Spleen (tissue), 11 donors: Measurements from ENCODE around the gene DCD. TPM values are rescaled to one million over a fixed set of nuclear protein-coding genes. Genes with fewer than 3 reads are reported as not detected.
A peak's percentile ranks its signal among the peaks of the same experiment; 100 is the strongest.

ENCODE experiments used
- DNase-seq: peaks from one replicate; pipeline ENCODE4 v3.0.0-alpha.2; 2020
- H3K27ac ChIP-seq, 8 donors: fragments of 200-600 bp; sonication (generic) in 7 of 8; 1 replicate in 4 of 8; 2 replicates in 4 of 8; pipeline versions ENCODE4 v1.5.0 to v1.8.0; 2016 to 2021; ENCODE audit warnings: inconsistent platforms in 4 of 8, mild to moderate bottlenecking in 4 of 8, moderate library complexity in 1 of 8
- H3K27me3 ChIP-seq, 7 donors: fragments of 200-600 bp; sonication (generic) in 6 of 7; replicated peaks in 1 of 7; 1 replicate in 4 of 7; 2 replicates in 3 of 7; pipeline versions ENCODE4 v1.5.0 to v1.8.0; 2016 to 2021; ENCODE audit warnings: inconsistent platforms in 3 of 7, mild to moderate bottlenecking in 1 of 7
- H3K36me3 ChIP-seq, 6 donors: fragments of 200-600 bp; sonication (generic) in 5 of 6; 1 replicate in 4 of 6; 2 replicates in 2 of 6; pipeline versions ENCODE4 v1.5.0 to v1.8.0; 2016 to 2021; ENCODE audit warnings: inconsistent platforms in 2 of 6
- H3K4me1 ChIP-seq, 6 donors: fragments of 200-600 bp; sonication (generic) in 5 of 6; 1 replicate in 3 of 6; 2 replicates in 3 of 6; pipeline versions ENCODE4 v1.5.0 to v1.8.0; 2016 to 2021; ENCODE audit warnings: inconsistent platforms in 3 of 6
- H3K4me3 ChIP-seq, 8 donors: fragments of 200-600 bp; sonication (generic) in 7 of 8; 1 replicate in 4 of 8; 2 replicates in 4 of 8; pipeline versions ENCODE4 v1.5.0 to v1.8.0; 2016 to 2021; ENCODE audit warnings: inconsistent platforms in 4 of 8, mild to moderate bottlenecking in 4 of 8, moderate library complexity in 2 of 8
- H3K9me3 ChIP-seq, 8 donors: fragments of 200-600 bp; sonication (generic) in 7 of 8; 1 replicate in 4 of 8; 2 replicates in 4 of 8; pipeline versions ENCODE4 v1.5.0 to v1.8.0; 2016 to 2021; ENCODE audit warnings: inconsistent platforms in 4 of 8
- POLR2A ChIP-seq, 3 donors: fragments of 450-650 bp; IDR thresholded peaks; one replicate each; pipeline ENCODE4 v1.5.1; 2017; ENCODE audit warnings: antibody characterized with exemption in 3 of 3, mild to moderate bottlenecking in 1 of 3
- POLR2AphosphoS5 ChIP-seq, 3 donors: sonication (generic); formaldehyde crosslinking; IDR thresholded peaks; one replicate each; pipeline ENCODE4 v1.5.1; 2017; ENCODE audit warnings: antibody characterized with exemption in 3 of 3
- WGBS, 5 donors: extraction: QIAGEN DNeasy Blood & Tissue Kit in 3 of 5; methylation state at CpG; one replicate each; pipeline versions ENCODE4 v1.1.5 to v1.1.7; 2013 to 2018; 5-methylcytosine and 5-hydroxymethylcytosine counted together
- intact Hi-C: fragments of 100-400 bp; cut with DNase I; formaldehyde crosslinking; loops from one replicate; pipeline ENCODE4 v1.15.0; 2023; ENCODE audit warnings: low total_unique reads
- polyA plus RNA-seq, 3 donors: library from polyadenylated mRNA; stranded (reverse); fragments of 200-250 nt; gene quantifications; one replicate each; pipeline ENCODE4 v1.2.1, GENCODE V29; 2013
- total RNA-seq, 7 donors: library from RNA; depleted of rRNA in 3 of 7; stranded (reverse); fragments of >200 nt in 3 of 7; fragmentation: NEBNext Ultra II Directional in 4 of 7; extraction: Animal tissue kit (Norgen Biotek cat#: 25700) in 4 of 7; gene quantifications; one replicate each; pipeline versions ENCODE4 v1.1.0 to v1.2.1, GENCODE V29; 2016 to 2021
- TF ChIP-seq, protein P1 (sequence below), 11 experiments: fragments of 200-600 bp in 7 of 11; fragments of 450-650 bp in 4 of 11; sonication (generic) in 4 of 11; IDR thresholded peaks in 8 of 11; conservative IDR thresholded peaks in 3 of 11; 1 replicate in 7 of 11; 2 replicates in 4 of 11; pipeline versions ENCODE4 v1.4.0 to v1.8.0; 2016 to 2021; ENCODE audit warnings: antibody characterized with exemption in 11 of 11, inconsistent platforms in 4 of 11, mild to moderate bottlenecking in 1 of 11
- donor health status: healthy with polysubstance abuse.
- donor health status: DM: no; HTN: no; CAD: no; lungs with moderate emphysema.
- donor health status: DM: no; HTN: no; CAD: no.
- donor health status: Bipolar disorder and iron deficiency.
- donor health status: healthy.
- donor health status: DM: no; HTN: no; CAD: no.
- donor health status: DM: yes; HTN: yes; CAD: no.

Gene DCD
- total and polyA plus RNA-seq, 10 donors: not detected

DNA sequence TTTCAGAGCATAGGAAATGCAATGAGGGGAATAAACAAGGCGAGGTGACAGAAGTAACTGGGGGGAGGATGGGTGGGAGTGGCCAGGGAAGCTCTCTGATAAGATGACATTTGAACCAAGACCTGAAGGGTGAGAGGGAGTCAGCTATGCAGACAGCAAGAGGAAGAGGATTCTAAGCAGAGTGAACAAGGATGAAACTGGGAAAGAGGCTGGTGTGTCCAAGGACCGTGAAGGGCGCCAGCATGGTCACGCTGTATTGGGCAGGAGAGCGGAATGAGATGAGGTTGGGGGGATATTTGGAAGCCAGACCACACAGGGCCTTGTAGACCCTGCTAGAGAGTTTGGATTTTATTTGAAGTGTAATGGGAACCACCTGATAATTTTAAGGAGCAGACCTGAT is 49.2 kb downstream of the DCD start:
- intact Hi-C loops: no loop called here
- H3K27ac ChIP-seq: no peak overlapping the region
- H3K9me3 ChIP-seq: no peaks in the 10 kb centered on the region
- peaks cover 0 to 4% (median 0%) of the 10 kb centered on the region in 6 donors for H3K4me1 ChIP-seq
- H3K27me3 ChIP-seq: peaks cover 0 to 17% (median 0%) of the 10 kb centered on the region in 7 donors
- DNase-seq: peak; percentile 29
- H3K36me3 ChIP-seq: no peaks in the 10 kb centered on the region
- TF ChIP-seq POLR2AphosphoS5 (IDR thresholded peaks at IDR 0.05) (no peak), POLR2A (IDR thresholded peaks at IDR 0.05) (no peak)
- TF ChIP-seq, protein P1, sequence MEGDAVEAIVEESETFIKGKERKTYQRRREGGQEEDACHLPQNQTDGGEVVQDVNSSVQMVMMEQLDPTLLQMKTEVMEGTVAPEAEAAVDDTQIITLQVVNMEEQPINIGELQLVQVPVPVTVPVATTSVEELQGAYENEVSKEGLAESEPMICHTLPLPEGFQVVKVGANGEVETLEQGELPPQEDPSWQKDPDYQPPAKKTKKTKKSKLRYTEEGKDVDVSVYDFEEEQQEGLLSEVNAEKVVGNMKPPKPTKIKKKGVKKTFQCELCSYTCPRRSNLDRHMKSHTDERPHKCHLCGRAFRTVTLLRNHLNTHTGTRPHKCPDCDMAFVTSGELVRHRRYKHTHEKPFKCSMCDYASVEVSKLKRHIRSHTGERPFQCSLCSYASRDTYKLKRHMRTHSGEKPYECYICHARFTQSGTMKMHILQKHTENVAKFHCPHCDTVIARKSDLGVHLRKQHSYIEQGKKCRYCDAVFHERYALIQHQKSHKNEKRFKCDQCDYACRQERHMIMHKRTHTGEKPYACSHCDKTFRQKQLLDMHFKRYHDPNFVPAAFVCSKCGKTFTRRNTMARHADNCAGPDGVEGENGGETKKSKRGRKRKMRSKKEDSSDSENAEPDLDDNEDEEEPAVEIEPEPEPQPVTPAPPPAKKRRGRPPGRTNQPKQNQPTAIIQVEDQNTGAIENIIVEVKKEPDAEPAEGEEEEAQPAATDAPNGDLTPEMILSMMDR (IDR thresholded peaks at IDR 0.05 in 8 of 11, conservative IDR thresholded peaks at IDR 0.05 in 3 of 11): no peak
- H3K4me3 ChIP-seq: no peak overlapping the region
- WGBS, 5 donors: 83 to 88% (median 86%) methylated on average over 5 of the region's 5 CpGs

DNA sequence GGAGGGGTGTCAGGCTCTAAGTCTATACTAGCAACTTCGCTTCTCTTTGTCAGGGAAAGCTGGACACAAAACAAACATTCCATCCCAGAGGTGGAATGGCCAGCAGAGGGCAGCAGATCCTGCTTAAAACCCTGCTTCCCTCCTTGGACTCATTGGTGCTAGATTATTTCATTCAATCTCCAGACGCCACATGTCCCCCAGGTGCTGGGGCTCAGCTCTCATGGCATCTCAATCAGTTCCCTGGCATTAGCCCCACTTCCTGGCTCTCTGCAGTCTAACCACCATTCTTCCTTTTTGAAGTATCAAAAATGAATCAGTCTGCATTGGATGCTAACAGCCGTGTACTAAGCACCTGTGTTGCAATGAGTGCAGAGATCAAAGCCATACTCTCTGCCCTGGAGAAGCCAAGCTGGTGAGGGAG is 51.6 kb downstream of the DCD start:
- intact Hi-C loops: no loop called here

DNA sequence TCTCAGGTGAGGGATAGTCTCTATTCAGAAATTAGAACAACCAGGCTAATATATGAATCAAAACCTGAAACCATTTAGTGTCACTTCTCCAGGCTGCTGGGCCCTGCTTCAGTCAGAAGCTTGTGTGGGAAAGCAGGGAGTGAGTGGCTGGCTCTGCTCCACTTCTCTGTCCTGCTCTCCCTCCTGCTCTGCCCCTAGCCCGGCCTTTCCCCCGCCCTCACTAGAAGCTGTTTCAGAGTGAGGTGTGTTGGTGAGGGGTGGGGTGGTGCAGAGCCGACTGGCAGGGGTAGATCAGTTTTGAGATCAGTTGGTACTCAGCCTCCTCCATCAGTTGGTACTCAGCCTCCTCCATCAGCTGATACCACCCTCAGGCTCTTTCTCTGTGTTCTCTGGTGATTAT is 52.7 kb downstream of the DCD start:
- WGBS, 5 donors: 72 to 83% (median 82%) methylated on average over 3 of the region's 3 CpGs

More for the DNA sequence above, 51.6 kb downstream of the DCD start:
- Histone ChIP-seq H3K36me3 (no peaks in the 10 kb centered on the region), H3K27me3 (peaks cover 0 to 28% (median 0%) of the 10 kb centered on the region in 7 donors), H3K4me3 (no peak overlapping the region), H3K9me3 (no peaks in the 10 kb centered on the region), H3K4me1 (no peaks in the 10 kb centered on the region), H3K27ac (no peak overlapping the region)
- DNase-seq: peak; percentile 69
- TF ChIP-seq, protein P1 (IDR thresholded peaks at IDR 0.05 in 8 of 11, conservative IDR thresholded peaks at IDR 0.05 in 3 of 11): peak in 9 of 11 experiments; percentile 43 to 79 (median 72)
- TF ChIP-seq POLR2AphosphoS5 (IDR thresholded peaks at IDR 0.05): no peak
- 31 to 39% (median 31%) methylated on average over 3 of the region's 3 CpGs for WGBS, 5 donors

More for the DNA sequence above, 52.7 kb downstream of the DCD start:
- intact Hi-C loops: no loop called here
- no peak overlapping the region for H3K4me3 ChIP-seq
- H3K4me1 ChIP-seq: no peaks in the 10 kb centered on the region
- peaks cover 0 to 38% (median 0%) of the 10 kb centered on the region in 7 donors for H3K27me3 ChIP-seq
- DNase-seq: peak; percentile 47
- no peaks in the 10 kb centered on the region for H3K36me3 ChIP-seq
- no peak overlapping the region for H3K27ac ChIP-seq
- H3K9me3 ChIP-seq: no peaks in the 10 kb centered on the region
- TF ChIP-seq POLR2AphosphoS5 (IDR thresholded peaks at IDR 0.05) (no peak), POLR2A (IDR thresholded peaks at IDR 0.05) (no peak)
- TF ChIP-seq, protein P1 (IDR thresholded peaks at IDR 0.05 in 8 of 11, conservative IDR thresholded peaks at IDR 0.05 in 3 of 11): no peak

Other genes with a start within 250 kb of the DCD start
- 10 to 100 TPM; 20.8 to 44.9 (median 36.3) TPM for gene ITGA5, start 229.1 kb downstream of the DCD start, total RNA-seq
- gene ITGA5, start 229.1 kb downstream of the DCD start, polyA plus RNA-seq: 1 to 10 TPM; 7.0 to 9.5 (median 9.1) TPM
- gene GTSF1, start 174.8 kb downstream of the DCD start, total RNA-seq: 10 to 100 TPM in 1 of 7 donors, 1 to 10 TPM in 6; 1.3 to 16.2 (median 3.6) TPM
- gene GTSF1, start 174.8 kb downstream of the DCD start, polyA plus RNA-seq: 1 to 10 TPM; 5.3 to 8.8 (median 6.6) TPM
- gene NCKAP1L, start 150.6 kb downstream of the DCD start, total RNA-seq: 100 to 1,000 TPM; 139 to 201 (median 171) TPM
- gene NCKAP1L, start 150.6 kb downstream of the DCD start, polyA plus RNA-seq: 10 to 100 TPM; 40.5 to 47.8 (median 40.7) TPM
- 10 to 100 TPM; 15.4 to 37.1 (median 17.3) TPM for gene PDE1B, start 98.8 kb downstream of the DCD start, total RNA-seq
- 10 to 100 TPM in 1 of 3 donors, 1 to 10 TPM in 2; 6.0 to 11.0 (median 9.5) TPM for gene PDE1B, start 98.8 kb downstream of the DCD start, polyA plus RNA-seq
- 1 to 10 TPM in 1 of 7 donors, not detected in 6; 2.1 TPM for gene PPP1R1A, start 59.7 kb downstream of the DCD start, total RNA-seq
- gene PPP1R1A, start 59.7 kb downstream of the DCD start, polyA plus RNA-seq: under 1 TPM; 0.09 to 0.58 (median 0.24) TPM
- gene LACRT, start 13.5 kb downstream of the DCD start, total RNA-seq: not detected
- not detected for gene LACRT, start 13.5 kb downstream of the DCD start, polyA plus RNA-seq
- not detected for gene MUCL1, start 206.2 kb upstream of the DCD start, total RNA-seq
- not detected for gene MUCL1, start 206.2 kb upstream of the DCD start, polyA plus RNA-seq